ENCODE data around the gene SLC47A2.

DNA sequence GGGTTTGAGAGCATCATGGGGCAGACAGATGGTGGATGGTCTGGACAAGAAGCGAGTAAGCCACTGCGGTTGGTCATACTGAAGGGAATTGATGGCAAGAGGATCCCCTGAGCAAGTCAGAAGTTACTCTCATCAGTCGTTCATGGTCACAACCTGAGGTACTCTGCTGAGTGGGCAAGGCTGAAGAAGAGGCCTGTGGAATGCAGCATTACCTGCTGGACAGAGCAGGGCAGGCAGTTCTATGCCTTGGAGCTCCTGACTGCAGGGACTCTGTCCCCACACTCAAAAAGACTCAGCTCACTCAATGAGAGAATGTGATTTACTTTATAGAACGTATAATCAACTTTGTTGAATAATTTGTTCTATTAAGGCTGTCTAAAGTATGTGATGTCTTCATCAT lies 39.5 kb downstream of the SLC47A2 start:
- TF ChIP-seq, protein P1, sequence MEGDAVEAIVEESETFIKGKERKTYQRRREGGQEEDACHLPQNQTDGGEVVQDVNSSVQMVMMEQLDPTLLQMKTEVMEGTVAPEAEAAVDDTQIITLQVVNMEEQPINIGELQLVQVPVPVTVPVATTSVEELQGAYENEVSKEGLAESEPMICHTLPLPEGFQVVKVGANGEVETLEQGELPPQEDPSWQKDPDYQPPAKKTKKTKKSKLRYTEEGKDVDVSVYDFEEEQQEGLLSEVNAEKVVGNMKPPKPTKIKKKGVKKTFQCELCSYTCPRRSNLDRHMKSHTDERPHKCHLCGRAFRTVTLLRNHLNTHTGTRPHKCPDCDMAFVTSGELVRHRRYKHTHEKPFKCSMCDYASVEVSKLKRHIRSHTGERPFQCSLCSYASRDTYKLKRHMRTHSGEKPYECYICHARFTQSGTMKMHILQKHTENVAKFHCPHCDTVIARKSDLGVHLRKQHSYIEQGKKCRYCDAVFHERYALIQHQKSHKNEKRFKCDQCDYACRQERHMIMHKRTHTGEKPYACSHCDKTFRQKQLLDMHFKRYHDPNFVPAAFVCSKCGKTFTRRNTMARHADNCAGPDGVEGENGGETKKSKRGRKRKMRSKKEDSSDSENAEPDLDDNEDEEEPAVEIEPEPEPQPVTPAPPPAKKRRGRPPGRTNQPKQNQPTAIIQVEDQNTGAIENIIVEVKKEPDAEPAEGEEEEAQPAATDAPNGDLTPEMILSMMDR (IDR thresholded peaks at IDR 0.05; ENCODE audit: insufficient read depth, low read length): no peak
- TF ChIP-seq SPI1 (IDR thresholded peaks at IDR 0.05; ENCODE audit: borderline replicate concordance, low read depth) (no peak), POLR2AphosphoS5 (IDR thresholded peaks at IDR 0.05; ENCODE audit: low read depth) (no peak), GABPA (IDR thresholded peaks at IDR 0.05; ENCODE audit: low read depth) (no peak)
- TF ChIP-seq, protein P2, sequence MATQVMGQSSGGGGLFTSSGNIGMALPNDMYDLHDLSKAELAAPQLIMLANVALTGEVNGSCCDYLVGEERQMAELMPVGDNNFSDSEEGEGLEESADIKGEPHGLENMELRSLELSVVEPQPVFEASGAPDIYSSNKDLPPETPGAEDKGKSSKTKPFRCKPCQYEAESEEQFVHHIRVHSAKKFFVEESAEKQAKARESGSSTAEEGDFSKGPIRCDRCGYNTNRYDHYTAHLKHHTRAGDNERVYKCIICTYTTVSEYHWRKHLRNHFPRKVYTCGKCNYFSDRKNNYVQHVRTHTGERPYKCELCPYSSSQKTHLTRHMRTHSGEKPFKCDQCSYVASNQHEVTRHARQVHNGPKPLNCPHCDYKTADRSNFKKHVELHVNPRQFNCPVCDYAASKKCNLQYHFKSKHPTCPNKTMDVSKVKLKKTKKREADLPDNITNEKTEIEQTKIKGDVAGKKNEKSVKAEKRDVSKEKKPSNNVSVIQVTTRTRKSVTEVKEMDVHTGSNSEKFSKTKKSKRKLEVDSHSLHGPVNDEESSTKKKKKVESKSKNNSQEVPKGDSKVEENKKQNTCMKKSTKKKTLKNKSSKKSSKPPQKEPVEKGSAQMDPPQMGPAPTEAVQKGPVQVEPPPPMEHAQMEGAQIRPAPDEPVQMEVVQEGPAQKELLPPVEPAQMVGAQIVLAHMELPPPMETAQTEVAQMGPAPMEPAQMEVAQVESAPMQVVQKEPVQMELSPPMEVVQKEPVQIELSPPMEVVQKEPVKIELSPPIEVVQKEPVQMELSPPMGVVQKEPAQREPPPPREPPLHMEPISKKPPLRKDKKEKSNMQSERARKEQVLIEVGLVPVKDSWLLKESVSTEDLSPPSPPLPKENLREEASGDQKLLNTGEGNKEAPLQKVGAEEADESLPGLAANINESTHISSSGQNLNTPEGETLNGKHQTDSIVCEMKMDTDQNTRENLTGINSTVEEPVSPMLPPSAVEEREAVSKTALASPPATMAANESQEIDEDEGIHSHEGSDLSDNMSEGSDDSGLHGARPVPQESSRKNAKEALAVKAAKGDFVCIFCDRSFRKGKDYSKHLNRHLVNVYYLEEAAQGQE (IDR thresholded peaks at IDR 0.05; ENCODE audit: insufficient replicate concordance, low read depth): no peak
